GM12864 (cell line): ENCODE measurements around the gene ATP6V0A1.

Source experiments
- DNase-seq: peaks from one replicate; pipeline ENCODE4 v3.0.0-alpha.2; 2011; ENCODE audit warnings: low read depth
- H3K4me3 ChIP-seq: 2 replicates; pipeline ENCODE4 v1.5.1; 2011; ENCODE audit warnings: mild to moderate bottlenecking, low read depth, low read length, control low read depth
- CTCF ChIP-seq: IDR thresholded peaks from 2 replicates; pipeline ENCODE4 v1.5.1; 2011; ENCODE audit warnings: low read depth, mild to moderate bottlenecking, moderate library complexity, low read length, control low read depth, inconsistent platforms; ENCODE audit errors: missing control alignments

Gene ATP6V0A1

DNA sequence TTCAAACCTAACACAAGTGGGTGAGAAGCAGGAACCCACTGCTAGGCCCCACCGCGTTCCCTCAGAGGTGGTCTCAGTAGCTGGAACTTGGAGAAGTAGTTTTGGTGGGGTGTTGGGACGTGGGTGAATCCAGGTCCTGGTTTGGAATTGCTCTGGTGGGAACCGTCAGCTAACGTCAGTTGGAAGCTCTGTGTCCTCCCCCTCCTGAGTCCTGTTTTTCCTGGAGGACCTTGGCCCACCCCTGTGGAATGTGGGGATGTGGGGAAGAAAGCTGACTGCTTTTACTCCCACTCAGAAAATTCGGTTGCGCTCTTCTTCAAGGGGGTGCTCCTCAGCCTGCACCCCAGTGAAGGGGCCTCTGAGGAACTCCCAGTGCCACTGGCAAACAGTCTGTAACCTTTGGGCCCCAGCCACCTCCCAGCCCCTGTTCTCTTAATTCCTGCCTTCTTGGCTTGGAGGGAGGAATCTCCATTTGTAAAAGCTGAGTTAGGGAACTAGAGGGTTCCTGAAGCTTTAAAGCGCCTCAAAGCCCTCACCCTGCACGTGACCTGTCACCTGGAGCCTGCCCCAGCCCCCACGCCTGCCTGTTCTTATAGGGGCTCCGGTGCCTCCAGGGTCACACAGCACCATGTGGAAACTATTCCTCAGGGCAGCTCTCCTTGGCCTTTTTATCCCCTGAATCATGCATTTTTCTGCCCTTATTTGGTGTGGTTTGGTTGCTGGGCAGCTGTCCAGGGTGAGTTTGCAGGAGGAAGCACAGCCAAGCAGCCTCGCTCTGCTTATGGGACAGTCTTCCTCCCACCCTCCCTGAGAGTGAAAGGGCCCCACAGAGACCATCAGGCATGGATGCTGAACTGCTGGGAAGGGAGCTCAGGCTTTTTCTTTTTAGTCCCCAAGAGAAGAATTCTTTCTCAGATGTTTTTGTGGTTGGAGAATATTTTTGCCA is 61.1 kb downstream of the ATP6V0A1 start:
- no peak for DNase-seq
- no peak overlapping the region for H3K4me3 ChIP-seq
- no peak for TF ChIP-seq CTCF

DNA sequence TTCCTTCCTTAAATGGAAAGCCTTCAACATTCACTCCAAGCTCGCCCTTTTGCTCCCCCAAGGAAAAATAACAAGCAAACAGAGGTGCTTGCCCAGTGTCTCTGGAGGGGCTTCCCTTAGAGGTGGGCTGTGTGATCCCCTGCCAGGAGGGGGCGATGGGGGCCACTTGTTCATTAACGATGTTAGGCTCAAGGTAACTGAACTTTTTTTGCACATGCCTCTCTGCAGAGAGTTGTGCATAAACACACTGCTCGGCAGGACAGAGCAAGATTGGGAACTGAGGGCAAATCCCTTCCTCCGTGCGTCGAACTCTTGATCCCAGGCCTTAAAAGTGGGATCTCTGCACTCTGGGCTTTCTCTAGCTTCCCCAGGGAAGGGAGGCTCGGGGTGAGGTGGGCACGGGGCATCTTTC is 61.9 kb downstream of the ATP6V0A1 start:
- no peak for DNase-seq
- H3K4me3 ChIP-seq = no peak overlapping the region
- peak; percentile 38 for TF ChIP-seq CTCF

DNA sequence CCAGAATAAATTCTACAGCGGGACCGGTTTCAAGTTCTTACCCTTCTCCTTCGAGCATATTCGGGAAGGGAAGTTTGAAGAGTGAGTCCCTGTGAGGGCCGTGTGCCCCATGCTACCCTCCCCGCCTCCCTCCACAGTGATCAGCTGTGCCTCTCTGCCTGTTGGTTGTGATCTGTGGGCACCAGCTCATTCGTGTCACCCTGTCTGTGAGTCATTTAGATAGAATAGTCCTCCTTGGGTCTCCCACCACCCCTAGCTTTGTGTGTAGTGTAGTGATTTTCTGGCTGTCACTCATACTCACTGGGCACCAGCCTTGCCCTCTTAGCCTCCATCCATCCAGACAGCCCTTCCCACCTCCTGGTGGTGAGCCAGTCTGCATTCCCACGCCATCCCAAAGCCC is 62.4 kb downstream of the ATP6V0A1 start:
- no peak for TF ChIP-seq CTCF
- DNase-seq = no peak

DNA sequence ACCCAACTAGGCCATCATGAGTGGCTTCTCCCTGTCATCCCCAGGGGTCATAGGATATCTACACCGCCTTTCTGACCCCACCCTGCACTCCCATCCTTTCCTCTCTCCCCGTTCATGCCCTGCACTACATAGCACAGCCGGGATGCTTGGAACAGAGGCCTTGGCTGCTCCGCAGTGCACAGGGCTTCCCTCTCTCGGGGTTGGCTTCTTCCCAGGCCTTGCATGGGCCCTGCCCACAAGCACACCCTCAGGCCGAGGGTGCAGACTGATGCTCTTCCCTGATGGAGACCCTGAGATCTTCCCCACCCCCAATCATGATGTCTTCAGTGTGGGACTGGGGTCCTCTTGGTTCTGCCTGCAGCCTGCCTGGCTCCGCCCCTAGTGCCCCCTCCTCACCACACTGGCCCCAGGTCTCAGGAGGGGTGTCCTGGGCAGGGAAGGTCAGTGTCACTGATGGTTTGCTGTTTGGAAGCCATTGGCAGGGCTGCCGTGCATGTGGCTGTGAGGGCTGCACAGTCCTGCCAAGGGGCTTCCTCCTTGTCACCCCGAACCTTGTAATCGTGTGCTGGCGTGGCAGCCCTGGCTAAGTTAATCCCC is 63.1 kb downstream of the ATP6V0A1 start:
- no peak overlapping the region for H3K4me3 ChIP-seq
- no peak for TF ChIP-seq CTCF
- DNase-seq = no peak

More for the DNA sequence above, 62.4 kb downstream of the ATP6V0A1 start:
- no peak overlapping the region for H3K4me3 ChIP-seq

DNA sequence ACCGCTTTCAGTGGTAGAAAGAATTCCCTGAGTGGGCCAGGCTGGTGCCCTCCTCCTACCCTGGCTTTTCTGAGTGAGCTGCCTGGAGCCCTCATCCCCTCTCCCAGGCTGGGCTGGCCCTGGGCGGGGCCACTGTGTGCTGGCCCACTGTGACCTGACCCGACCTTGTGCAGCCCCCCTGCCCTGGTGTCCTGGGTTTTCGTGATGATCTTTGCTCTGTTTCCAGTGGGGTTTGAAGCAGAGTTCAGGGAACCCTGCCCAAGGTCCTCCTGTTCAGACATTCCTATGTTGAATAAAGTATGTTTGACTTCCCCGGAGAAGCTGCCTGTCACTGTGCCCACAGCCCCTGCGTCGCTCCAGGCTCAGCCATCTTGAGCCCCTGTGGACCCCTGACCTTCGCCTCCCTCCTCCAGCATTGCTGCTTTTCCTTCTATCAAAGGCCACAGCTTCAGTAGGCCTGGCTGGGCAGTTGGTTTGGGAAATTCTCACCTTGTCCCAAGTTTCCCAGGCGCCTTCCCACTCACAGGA is 63.6 kb downstream of the ATP6V0A1 start:
- H3K4me3 ChIP-seq = no peak overlapping the region
- TF ChIP-seq CTCF = no peak
- no peak for DNase-seq

DNA sequence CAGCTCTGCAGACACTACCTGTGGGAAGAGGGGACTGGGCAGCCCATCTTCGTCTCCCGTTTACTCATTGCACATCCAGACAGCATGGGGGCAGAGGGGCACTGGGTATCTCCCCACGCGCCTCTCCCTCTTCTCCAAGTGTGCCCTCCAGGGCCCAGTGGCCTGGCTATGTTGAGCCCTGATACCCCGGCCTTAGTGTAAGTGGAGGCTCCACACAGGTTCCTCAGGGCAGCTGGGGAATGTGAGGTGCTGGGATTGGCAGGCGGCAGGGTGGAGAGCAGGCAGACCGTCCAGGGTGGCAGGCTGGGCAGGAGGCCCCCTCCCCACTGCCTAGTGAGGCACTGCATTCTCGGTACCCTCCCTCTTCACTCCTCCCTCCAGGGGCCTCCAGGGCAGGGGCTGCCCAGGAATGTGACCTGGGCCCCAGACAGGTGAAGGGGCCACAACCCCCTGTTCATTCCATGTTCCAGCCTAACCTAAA is 64.2 kb downstream of the ATP6V0A1 start:
- TF ChIP-seq CTCF = no peak
- no peak for DNase-seq
- no peak overlapping the region for H3K4me3 ChIP-seq
